ENCODE data around the gene GRHPR.
"Not testable (repeated sequence)": the region's sequence is repeated elsewhere in the genome, so short reads cannot be mapped to it uniquely, and the experiment has no call there.

The GRHPR gene

GRCh38 chr9:37451628-37452027 is 29.1 kb downstream of the GRHPR start:
- DNase-seq, result no peak

DNA sequence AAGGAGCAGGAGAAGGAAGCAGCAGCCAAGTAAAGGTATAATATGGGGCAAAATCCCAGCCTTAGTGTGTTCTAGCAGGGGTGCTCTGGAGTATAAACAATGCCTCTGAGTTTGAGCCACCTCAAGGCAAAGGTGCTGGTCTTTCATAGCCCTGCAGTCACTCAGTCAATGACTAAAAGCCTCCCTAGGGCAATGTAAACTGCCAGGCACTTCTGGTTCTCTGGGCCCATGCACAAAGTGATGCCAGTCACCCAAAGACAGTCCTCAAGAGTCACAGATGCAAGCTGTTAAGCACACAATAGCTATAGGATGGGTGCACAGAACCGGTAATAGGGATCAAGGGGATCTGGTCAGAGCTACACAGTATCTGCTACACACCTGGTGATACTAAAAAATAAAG is 30.1 kb downstream of the GRHPR start:
- DNase-seq, result no peak

DNA sequence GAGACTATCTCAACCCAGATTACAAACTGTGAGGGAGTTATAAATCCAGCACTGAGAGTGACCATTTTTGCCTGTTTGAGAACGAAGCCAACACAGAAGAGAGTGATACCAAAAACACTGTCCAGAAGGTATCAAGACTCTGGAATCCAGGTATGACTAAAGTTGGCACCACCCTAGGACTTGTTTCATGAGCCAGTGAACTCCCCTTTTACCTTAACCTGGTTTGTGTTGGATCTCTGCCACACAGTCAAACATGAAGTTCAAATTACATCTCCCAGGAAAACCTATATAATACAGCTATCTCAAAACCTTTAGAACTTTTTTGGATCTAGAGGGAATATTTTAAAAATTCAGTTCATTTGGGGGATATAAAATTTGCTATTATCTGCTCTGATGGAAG is 31.3 kb downstream of the GRHPR start:
- DNase-seq, result no peak

DNA sequence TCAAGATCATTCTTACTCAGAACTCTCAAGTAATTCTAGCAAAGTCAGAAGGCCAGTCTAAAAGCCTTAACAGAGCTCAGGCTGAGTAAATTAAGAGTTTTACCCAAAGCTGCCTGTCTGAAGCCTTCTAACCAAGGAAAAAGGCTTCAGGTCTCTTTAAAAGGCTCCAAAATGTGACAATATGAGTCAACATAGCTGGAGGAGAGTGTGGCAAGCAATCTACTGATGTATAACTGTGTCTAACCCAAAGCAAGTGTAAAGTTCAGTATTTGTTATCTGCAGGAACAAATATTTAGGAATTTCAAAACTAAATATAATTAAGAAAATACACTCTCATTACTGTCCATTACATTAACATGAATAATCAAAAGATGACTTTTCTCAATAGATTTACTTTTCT is 31.7 kb downstream of the GRHPR start:
- no peak for DNase-seq

DNA sequence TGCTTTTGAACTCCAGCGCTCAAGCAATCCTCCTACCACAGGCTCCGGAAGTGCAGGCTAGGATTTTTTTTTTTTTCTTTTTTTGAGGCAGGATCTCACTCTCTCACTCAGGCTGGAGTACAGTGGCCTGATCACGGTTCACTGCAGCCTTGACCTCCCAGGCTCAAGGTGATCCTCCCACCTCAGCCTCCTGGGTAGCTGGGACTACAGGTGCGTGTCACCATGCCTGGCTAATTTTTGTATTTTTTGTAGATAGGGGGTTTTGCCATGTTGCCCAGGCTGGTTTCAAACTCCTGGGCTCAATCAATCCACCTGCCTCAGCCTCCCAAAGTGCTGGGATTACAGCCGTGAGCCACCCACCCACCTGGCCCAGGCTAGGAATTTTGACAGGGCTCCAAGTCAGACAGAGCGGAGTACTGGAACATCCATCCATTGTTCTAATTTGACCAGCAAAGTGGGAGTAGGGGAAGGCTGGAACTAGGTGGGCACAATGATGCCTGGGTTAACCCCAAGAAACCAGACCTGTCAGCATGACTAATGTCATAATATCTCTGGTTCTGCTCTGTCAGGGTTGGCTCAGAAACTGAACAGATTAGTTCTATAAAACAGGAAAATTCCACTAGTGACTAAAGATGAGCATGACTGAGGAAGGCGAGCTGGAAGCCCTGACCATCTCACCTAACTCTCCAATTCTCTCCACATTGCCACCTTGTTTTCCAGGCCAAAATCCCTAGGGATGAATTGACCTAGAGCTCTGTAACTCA is 33.6 kb downstream of the GRHPR start:
- DNase-seq, result no peak

GRCh38 chr9:37456817-37457216 is 34.3 kb downstream of the GRHPR start:
- no peak for DNase-seq

GRCh38 chr9:37464006-37464405 is 41.5 kb downstream of the GRHPR start:
- no peak for DNase-seq

DNA sequence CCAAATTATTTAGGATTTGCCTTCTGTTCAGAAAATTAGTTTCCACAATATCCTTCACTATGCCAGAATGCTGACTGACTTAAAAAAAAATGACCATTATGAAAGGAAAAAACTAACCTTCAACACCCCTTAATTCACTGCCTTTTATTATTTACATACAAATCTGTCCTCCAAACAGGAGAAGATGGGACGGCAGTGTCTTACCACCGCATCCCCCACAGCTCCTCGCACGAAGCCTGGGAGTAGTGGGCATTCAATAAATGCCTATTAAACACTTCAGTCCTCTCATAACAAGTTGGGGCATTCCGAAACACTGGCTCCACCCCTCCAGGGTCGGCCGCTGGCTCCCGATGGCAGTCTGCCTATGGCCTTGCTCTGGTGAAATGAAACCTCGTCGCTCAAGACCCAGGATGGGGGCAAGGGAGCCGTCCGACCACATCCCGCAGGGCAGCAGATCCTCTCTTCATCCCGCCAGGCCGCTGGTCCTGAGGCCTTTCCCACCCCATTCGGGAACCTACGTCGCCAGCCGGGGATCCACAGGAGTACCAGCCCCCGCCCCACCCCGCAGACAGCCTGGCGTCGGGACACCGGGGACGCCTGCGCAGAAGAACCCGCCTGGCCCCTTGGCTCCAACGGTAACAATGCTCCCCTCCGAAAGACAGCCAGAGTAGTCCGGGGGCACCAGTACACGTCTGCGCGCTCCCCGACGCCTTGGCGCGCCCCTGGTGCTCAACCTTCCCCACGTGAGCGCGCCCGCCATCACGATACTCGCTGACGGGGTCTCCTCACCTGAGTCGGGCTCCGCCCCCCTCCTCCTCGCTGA is 42.1 kb downstream of the GRHPR start:
- DNase-seq, result no peak

- DNase-seq, result peak; percentile 97
Measured at GRCh38 chr9:37465249-37466036, 42.9 kb downstream of the GRHPR start, which contains the start of gene ZBTB5. ZBTB5 (minus strand) TSS chr9:37465450; CDS start chr9:37442551, 22,899 bp downstream.

DNA sequence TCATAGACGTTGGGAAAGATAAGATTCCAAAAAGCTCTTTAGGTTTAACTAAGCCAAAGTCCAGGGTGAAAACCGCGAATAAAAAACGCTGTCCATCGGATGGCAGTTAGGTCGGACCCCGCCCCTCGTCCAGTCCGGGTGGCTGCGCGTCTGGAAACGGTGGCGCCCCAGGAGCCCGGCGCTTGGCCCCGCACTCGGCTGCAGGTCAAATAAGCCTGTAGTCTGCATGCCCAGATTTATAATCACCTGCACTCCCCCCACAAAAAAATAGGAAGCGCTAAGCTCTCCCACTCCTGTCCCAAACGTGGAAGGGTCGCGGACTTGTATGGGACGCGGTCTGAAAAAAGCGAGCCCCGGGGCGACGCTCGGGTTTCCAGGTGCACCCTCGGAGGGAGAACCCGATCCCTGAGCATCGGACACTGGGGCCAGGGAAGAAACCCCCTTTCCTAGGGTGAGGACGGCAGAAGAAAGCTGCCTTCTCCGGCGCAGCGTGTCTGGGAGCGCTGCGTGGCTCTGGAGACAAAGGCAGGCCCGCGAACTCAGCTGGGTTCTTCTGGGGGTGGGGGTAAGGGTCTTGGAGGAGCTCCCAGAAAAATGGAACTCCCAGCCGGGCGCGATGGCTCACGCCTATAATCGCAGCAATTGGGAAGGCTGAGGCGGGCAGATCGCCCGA is 43.7 kb downstream of the GRHPR start:
- DNase-seq, result no peak

- not testable (repeated sequence) for DNase-seq
Measured at GRCh38 chr9:37467530-37467929, 45.0 kb downstream of the GRHPR start.

DNA sequence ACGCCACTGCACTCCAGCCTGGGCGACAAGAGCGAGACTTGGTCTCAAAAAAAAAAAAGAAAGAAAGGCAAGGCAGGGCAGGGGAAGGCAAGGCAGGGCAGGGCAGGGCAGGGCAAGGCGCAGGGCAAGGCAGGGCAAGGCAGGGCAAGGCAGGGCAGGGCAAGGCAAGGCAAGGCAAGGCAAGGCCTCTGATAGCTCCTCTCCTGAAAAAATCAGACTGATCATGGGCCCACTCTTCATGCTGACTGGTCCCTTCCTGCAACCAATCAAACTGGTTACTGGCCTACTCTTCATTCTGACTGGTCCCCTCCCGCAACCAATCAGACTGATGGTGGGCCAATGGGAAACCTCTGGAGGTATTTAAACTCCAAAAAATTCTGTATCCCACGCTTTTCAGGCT is 46.1 kb downstream of the GRHPR start:
- no peak for DNase-seq

GRCh38 chr9:37471942-37472684 is 49.6 kb downstream of the GRHPR start:
- no peak for DNase-seq

DNA sequence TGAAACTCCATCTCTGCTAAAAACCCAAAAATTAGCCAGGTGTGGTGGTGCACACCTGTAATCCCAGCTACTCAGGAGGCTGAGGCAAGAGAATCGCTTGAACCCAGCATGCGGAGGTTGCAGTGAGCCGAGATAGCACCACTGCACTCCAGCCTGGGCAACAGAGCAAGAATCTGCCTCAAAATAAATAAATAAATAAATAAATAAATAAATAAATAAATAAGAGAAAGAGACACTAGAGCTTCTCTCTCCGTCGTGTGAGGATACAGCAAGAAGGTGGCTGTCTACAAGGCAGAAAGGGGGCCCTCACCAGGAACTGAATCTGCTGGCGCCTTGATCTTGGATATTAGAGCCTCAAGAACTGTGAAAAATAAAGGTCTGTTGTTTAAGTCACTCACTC is 51.5 kb downstream of the GRHPR start:
- not testable (repeated sequence) for DNase-seq

DNA sequence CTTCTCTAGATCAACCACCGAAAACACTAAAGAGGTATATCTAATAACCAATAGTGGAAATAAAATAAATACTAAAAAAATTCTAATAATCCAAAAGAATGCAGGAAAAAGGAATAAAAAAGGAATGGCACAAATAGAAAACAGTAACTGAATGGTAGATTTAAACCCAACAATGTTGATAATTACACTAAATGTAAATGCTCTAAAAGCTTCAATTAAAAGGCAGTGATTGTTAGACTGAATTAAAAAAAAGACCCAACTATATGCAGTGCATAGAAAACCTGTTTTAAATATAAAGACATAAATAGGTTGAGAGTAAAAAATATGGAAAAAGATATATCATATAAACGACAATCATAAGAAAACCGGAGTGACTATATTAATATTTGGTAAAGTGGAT is 51.9 kb downstream of the GRHPR start:
- no peak for DNase-seq

- no peak for DNase-seq
Measured at GRCh38 chr9:37476930-37477329, 54.4 kb downstream of the GRHPR start.

- DNase-seq, result not testable (repeated sequence)
Measured at GRCh38 chr9:37477443-37477842, 54.9 kb downstream of the GRHPR start.

- not testable (repeated sequence) for DNase-seq
Measured at GRCh38 chr9:37477987-37478619, 55.6 kb downstream of the GRHPR start.

GRCh38 chr9:37480759-37481158 is 58.3 kb downstream of the GRHPR start:
- DNase-seq, result no peak

GRCh38 chr9:37485389-37486255 is 63.1 kb downstream of the GRHPR start, which contains the start of gene POLR1E:
POLR1E (plus strand) TSS chr9:37485948; CDS start chr9:37486048, 100 bp downstream.
- peak; percentile 35 for DNase-seq

All from SIG-M5 (cell line).